OCI-LY3 (cell line): ENCODE results near the gene FAM177B.

Experiments
- H2AFZ ChIP-seq: fragments of 200-600, 300-600 bp; shearing (Covaris generic); 2 replicates; pipeline ENCODE4 v1.6.0; 2014; ENCODE audit warnings: antibody characterized with exemption, low read depth, low read length
- H3K27ac ChIP-seq: fragments of 200-600, 300-600 bp; sonication (generic); 2 replicates; pipeline ENCODE4 v1.5.1; 2014; ENCODE audit warnings: mild to moderate bottlenecking, low read length, moderate library complexity, mixed read lengths
- H3K27me3 ChIP-seq: fragments of 200-600, 300-600 bp; sonication (generic); 2 replicates; pipeline ENCODE4 v1.6.1; 2014; ENCODE audit warnings: low read depth, low read length, mixed read lengths
- H3K36me3 ChIP-seq: fragments of 200-600, 300-600 bp; sonication (generic); replicated peaks from 2 replicates; pipeline ENCODE3; 2014; ENCODE audit warnings: low read depth, low read length, mixed read lengths
- H3K4me1 ChIP-seq: fragments of 300-600, 200-600 bp; sonication (generic); 2 replicates; pipeline ENCODE4 v1.6.1; 2014; ENCODE audit warnings: low read length, mixed read lengths
- H3K4me2 ChIP-seq: fragments of 200-600, 300-600 bp; sonication (generic); 2 replicates; pipeline ENCODE4 v1.6.1; 2014; ENCODE audit warnings: low read length, mixed read lengths
- H3K4me3 ChIP-seq: fragments of 300-600, 200-600 bp; sonication (generic); 2 replicates; pipeline ENCODE4 v1.5.1; 2014; ENCODE audit warnings: antibody characterized with exemption, mild to moderate bottlenecking, low read length, moderate library complexity
- H3K79me2 ChIP-seq: fragments of 300-600, 200-600 bp; shearing (Covaris generic); 2 replicates; pipeline ENCODE4 v1.6.1; 2014; ENCODE audit warnings: mild to moderate bottlenecking, low read length, mixed read lengths
- H3K9ac ChIP-seq: fragments of 300-600, 200-600 bp; shearing (Covaris generic); 2 replicates; pipeline ENCODE4 v1.6.0; 2014; ENCODE audit warnings: mild to moderate bottlenecking, low read length, moderate library complexity
- H3K9me3 ChIP-seq: fragments of 200-600, 300-600 bp; shearing (Covaris generic); 2 replicates; pipeline ENCODE4 v1.6.1; 2014; ENCODE audit warnings: low read length, mixed read lengths; ENCODE audit not compliant: insufficient read depth
- H4K20me1 ChIP-seq: fragments of 200-600, 300-600 bp; sonication (generic); 2 replicates; pipeline ENCODE4 v1.6.1; 2016; ENCODE audit warnings: low read length, mixed read lengths; ENCODE audit not compliant: insufficient read depth
- CTCF ChIP-seq: fragments of 200-600, 300-600 bp; sonication (generic); IDR thresholded peaks from 2 replicates; pipeline ENCODE4 v1.5.1; 2014; ENCODE audit warnings: antibody characterized with exemption, low read length, low read depth
- EZH2phosphoT487 ChIP-seq: fragments of 200-600 bp; shearing (Covaris generic); IDR thresholded peaks from 2 replicates; pipeline ENCODE4 v1.6.1; 2018; ENCODE audit warnings: antibody characterized with exemption, mixed run types, low read depth

The FAM177B gene

GRCh38 chr1:222768592-222768991 is 31.6 kb downstream of the FAM177B start:
- H3K27ac ChIP-seq: no peak overlapping the region
- no peak overlapping the region for H3K4me3 ChIP-seq
- H3K79me2 ChIP-seq: no peaks in the 10 kb centered on the region
- no peak overlapping the region for H3K4me2 ChIP-seq
- H3K9ac ChIP-seq: no peak overlapping the region
- peaks cover 3% of the 10 kb centered on the region for H3K36me3 ChIP-seq
- no peaks in the 10 kb centered on the region for H3K27me3 ChIP-seq
- peaks cover 12% of the 10 kb centered on the region; the same call in 1 of the 2 replicates for H3K9me3 ChIP-seq
- no peak overlapping the region for H2AFZ ChIP-seq
- TF ChIP-seq CTCF (no peak), EZH2phosphoT487 (no peak)
- H4K20me1 ChIP-seq: no peaks in the 10 kb centered on the region
- H3K4me1 ChIP-seq: peaks cover 13% of the 10 kb centered on the region

GRCh38 chr1:222769181-222769580 is 32.2 kb downstream of the FAM177B start:
- TF ChIP-seq CTCF (peak; percentile 31; the same call in 1 of the 2 replicates), EZH2phosphoT487 (no peak)
- Histone ChIP-seq H3K4me1 (peaks cover 13% of the 10 kb centered on the region), H3K27me3 (no peaks in the 10 kb centered on the region), H4K20me1 (no peaks in the 10 kb centered on the region), H3K9me3 (peaks cover 12% of the 10 kb centered on the region; the same call in 1 of the 2 replicates), H3K4me2 (no peak overlapping the region), H2AFZ (no peak overlapping the region), H3K9ac (no peak overlapping the region), H3K36me3 (peaks cover 3% of the 10 kb centered on the region), H3K27ac (no peak overlapping the region), H3K4me3 (no peak overlapping the region), H3K79me2 (no peaks in the 10 kb centered on the region)

DNA sequence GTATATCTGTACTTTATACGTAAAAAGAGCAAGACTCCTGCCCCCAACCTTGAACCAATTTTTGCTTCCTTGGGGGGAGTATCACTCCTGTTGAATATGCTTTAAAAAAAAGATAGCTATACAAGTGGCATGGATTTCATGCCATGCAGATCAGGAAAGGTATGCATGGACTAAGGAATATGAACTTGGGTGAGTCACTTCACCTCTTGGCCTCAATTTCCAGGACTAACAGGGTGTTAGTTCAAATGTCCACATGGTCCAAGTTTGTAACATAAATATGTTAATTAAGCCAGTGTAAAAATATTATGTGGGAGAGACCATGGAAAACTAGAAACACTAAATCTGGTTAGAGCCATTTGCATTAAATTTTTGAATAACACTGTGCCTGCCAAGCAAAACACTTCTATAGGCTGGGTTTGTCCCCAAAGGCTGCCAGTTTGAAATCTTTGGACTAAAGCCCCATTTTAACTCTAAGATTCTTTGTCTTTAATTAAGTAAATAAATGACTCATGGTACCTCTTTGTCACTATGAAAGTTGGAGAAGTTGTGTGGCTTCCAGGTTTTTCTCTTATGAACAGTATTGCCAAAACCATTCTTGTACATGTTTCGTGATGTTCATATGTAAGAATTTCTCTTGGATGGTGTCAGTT is 33.1 kb downstream of the FAM177B start:
- no peak overlapping the region for H3K4me3 ChIP-seq
- H3K9ac ChIP-seq: no peak overlapping the region
- H3K27ac ChIP-seq: no peak overlapping the region
- H4K20me1 ChIP-seq: no peaks in the 10 kb centered on the region
- H3K4me1 ChIP-seq: peaks cover 13% of the 10 kb centered on the region
- peaks cover 12% of the 10 kb centered on the region; the same call in 1 of the 2 replicates for H3K9me3 ChIP-seq
- no peak for TF ChIP-seq CTCF
- no peak for TF ChIP-seq EZH2phosphoT487
- no peaks in the 10 kb centered on the region for H3K79me2 ChIP-seq
- H3K4me2 ChIP-seq: no peak overlapping the region
- no peaks in the 10 kb centered on the region for H3K27me3 ChIP-seq
- peaks cover 3% of the 10 kb centered on the region for H3K36me3 ChIP-seq
- no peak overlapping the region for H2AFZ ChIP-seq

- H3K4me3 ChIP-seq: no peak overlapping the region
- H3K36me3 ChIP-seq: peaks cover 3% of the 10 kb centered on the region
- no peak overlapping the region for H3K27ac ChIP-seq
- H3K9ac ChIP-seq: no peak overlapping the region
- H2AFZ ChIP-seq: peak overlapping the region; percentile 23; the same call in 1 of the 2 replicates
- no peak for TF ChIP-seq EZH2phosphoT487
- TF ChIP-seq CTCF: no peak
- H3K4me1 ChIP-seq: peaks cover 5% of the 10 kb centered on the region
- H3K79me2 ChIP-seq: no peaks in the 10 kb centered on the region
- no peaks in the 10 kb centered on the region for H4K20me1 ChIP-seq
- H3K4me2 ChIP-seq: peak overlapping the region; percentile 7; the same call in 1 of the 2 replicates
- H3K27me3 ChIP-seq: no peaks in the 10 kb centered on the region
- peaks cover 12% of the 10 kb centered on the region; the same call in 1 of the 2 replicates for H3K9me3 ChIP-seq
These were observed 36.0 kb downstream of the FAM177B start for GRCh38 chr1:222772996-222773379.
